ENCODE measurements around the gene ARPP21.
"Not testable (repeated sequence)": the region's sequence is repeated elsewhere in the genome, so short reads cannot be mapped to it uniquely, and the experiment has no call there.

ARPP21 gene

GRCh38 chr3:35780800-35781199 lies 141.5 kb downstream of the ARPP21 start:
- no peak for DNase-seq (ENCODE audit: low spot score)

GRCh38 chr3:35781558-35781957 lies 142.2 kb downstream of the ARPP21 start:
- no peak for DNase-seq (ENCODE audit: low spot score)

GRCh38 chr3:35782355-35782754 lies 143.0 kb downstream of the ARPP21 start:
- no peak for DNase-seq (ENCODE audit: low spot score)

- no peak for DNase-seq (ENCODE audit: low spot score)
Observed at GRCh38 chr3:35784169-35784568, 144.8 kb downstream of the ARPP21 start.

GRCh38 chr3:35785234-35785888 lies 146.0 kb downstream of the ARPP21 start:
- no peak for DNase-seq (ENCODE audit: low spot score)

GRCh38 chr3:35787936-35788335 lies 148.6 kb downstream of the ARPP21 start:
- no peak for DNase-seq (ENCODE audit: low spot score)

GRCh38 chr3:35789042-35789831 lies 149.9 kb downstream of the ARPP21 start:
- DNase-seq (ENCODE audit: low spot score), result no peak

GRCh38 chr3:35790764-35791163 lies 151.4 kb downstream of the ARPP21 start:
- no peak for DNase-seq (ENCODE audit: low spot score)

- DNase-seq (ENCODE audit: low spot score), result no peak
Observed at GRCh38 chr3:35793667-35794066, 154.3 kb downstream of the ARPP21 start.

- DNase-seq (ENCODE audit: low spot score), result no peak
Observed at GRCh38 chr3:35800960-35801459, 161.7 kb downstream of the ARPP21 start.

- no peak for DNase-seq (ENCODE audit: low spot score)
Observed at GRCh38 chr3:35814531-35814930, 175.2 kb downstream of the ARPP21 start.

GRCh38 chr3:35815796-35816195 lies 176.5 kb downstream of the ARPP21 start:
- not testable (repeated sequence) for DNase-seq (ENCODE audit: low spot score)

GRCh38 chr3:35817216-35817615 lies 177.9 kb downstream of the ARPP21 start:
- no peak for DNase-seq (ENCODE audit: low spot score)

GRCh38 chr3:35832140-35832571 lies 192.8 kb downstream of the ARPP21 start:
- no peak for DNase-seq (ENCODE audit: low spot score)
